NCI-H82 (cell line): ENCODE results near the gene HBA1.
"Not testable (repeated sequence)": the region's sequence is repeated elsewhere in the genome, so short reads cannot be mapped to it uniquely, and the experiment has no call there.

ENCODE experiments used
- DNase-seq: peaks from one replicate; lab custom pipeline; 2025; lab: John Stamatoyannopoulos, UW

Gene HBA1

GRCh38 chr16:160242-160641, 16.2 kb upstream of the HBA1 start:
- DNase-seq: not testable (repeated sequence)

GRCh38 chr16:160691-161190, 15.7 kb upstream of the HBA1 start:
- no peak for DNase-seq

- no peak for DNase-seq
Measured at GRCh38 chr16:162271-162991, 14.0 kb upstream of the HBA1 start.

- DNase-seq: not testable (repeated sequence)
Measured at GRCh38 chr16:163139-163538, 13.3 kb upstream of the HBA1 start.

- DNase-seq: not testable (repeated sequence)
Measured at GRCh38 chr16:163696-164095, 12.8 kb upstream of the HBA1 start.

- not testable (repeated sequence) for DNase-seq
Measured at GRCh38 chr16:164134-164823, 12.2 kb upstream of the HBA1 start.

GRCh38 chr16:164827-165538, 11.5 kb upstream of the HBA1 start:
- DNase-seq: peak; percentile 58

GRCh38 chr16:165539-166374, 10.7 kb upstream of the HBA1 start, which contains the start of gene HBM:
Gene HBM (plus strand): TSS chr16:165978. CDS start chr16:165998, 20 bp downstream.
- DNase-seq: no peak

- no peak for DNase-seq
Measured at GRCh38 chr16:166375-167121, 9.9 kb upstream of the HBA1 start.

GRCh38 chr16:167122-167690, 9.3 kb upstream of the HBA1 start:
- DNase-seq: no peak

GRCh38 chr16:168424-168823, 8.1 kb upstream of the HBA1 start:
- DNase-seq: peak; percentile 57

- no peak for DNase-seq
Measured at GRCh38 chr16:169014-169413, 7.5 kb upstream of the HBA1 start.

- not testable (repeated sequence) for DNase-seq
Measured at GRCh38 chr16:170088-170507, 6.4 kb upstream of the HBA1 start.

GRCh38 chr16:170788-171187, 5.7 kb upstream of the HBA1 start:
- no peak for DNase-seq

- not testable (repeated sequence) for DNase-seq
Measured at GRCh38 chr16:172374-172941, 4.0 kb upstream of the HBA1 start, which contains the start of gene HBA2. Gene HBA2 (plus strand): TSS chr16:172876. CDS start chr16:172913, 37 bp downstream.

- DNase-seq: not testable (repeated sequence)
Measured at GRCh38 chr16:173211-173854, 3.1 kb upstream of the HBA1 start.

GRCh38 chr16:173928-174769, 2.3 kb upstream of the HBA1 start:
- DNase-seq: not testable (repeated sequence)
